Left cardiac atrium (tissue), 4 donors: ENCODE results near the gene OPCML. TPM values are rescaled to one million over a fixed set of nuclear protein-coding genes. Genes with fewer than 3 reads are reported as not detected.

Experiments
- ATAC-seq, 2 donors: fragments of 200-7000 bp; cut with Tn5 transposase; one replicate each; pipeline ENCODE4 v1.9.1; 2020; ENCODE audit warnings: mild to moderate bottlenecking in 2 of 2, moderate library complexity in 2 of 2
- DNase-seq: peaks from one replicate; pipeline ENCODE4 v3.0.0-alpha.2; 2020
- intact Hi-C, 2 donors: fragments of 100-400 bp; cut with DNase I; formaldehyde crosslinking; loops; one replicate each; pipeline versions ENCODE4 v1.14.1 to v1.15.1; 2022 to 2023
- total RNA-seq, 2 donors: library from RNA; stranded (reverse); fragmentation: NEBNext Ultra II Directional; extraction: Animal tissue kit (Norgen Biotek cat#: 25700); gene quantifications; one replicate each; pipeline ENCODE4 v1.2.1, GENCODE V29; 2021
- donor health status: DM: no; HTN: yes; CAD: no.
- donor health status: DM: no; HTN: yes; CAD: no; lungs with severe emphysema.
- donor health status: DM: yes; HTN: yes; CAD: no.
- donor health status: Dilated cardiomyopathy.

The OPCML gene
- total RNA-seq, 2 donors from 2014 or later, result 0.76 TPM; not detected in 1

GRCh38 chr11:133385781-133386180 lies 146.5 kb downstream of the OPCML start:
- no peak for DNase-seq
- no peak for ATAC-seq
- intact Hi-C loops, result no loop called here

GRCh38 chr11:133384731-133385130 lies 147.6 kb downstream of the OPCML start:
- ATAC-seq (no peak), DNase-seq (no peak)
- intact Hi-C loops, result no loop called here

DNA sequence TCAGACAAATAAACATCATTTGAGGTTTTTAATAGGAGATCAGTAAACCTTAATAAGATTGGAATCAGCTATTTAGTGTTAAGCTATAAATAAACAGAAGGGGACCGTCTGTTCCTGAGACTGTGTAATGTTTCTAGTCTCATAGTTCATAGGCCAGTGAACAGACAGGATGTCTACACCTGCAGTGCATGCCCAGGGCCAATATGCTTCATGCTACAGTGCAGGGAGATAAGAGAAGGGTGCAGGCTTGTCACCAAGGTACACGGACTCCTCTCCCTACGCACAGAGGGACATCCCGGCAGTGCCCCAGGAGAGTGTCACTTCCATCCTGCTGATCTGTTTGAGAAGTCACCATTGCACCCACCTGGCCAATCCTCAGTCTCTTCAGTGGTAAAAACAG lies 148.6 kb downstream of the OPCML start:
- ATAC-seq (no peak), DNase-seq (no peak)
- intact Hi-C loops, result no loop called here

DNA sequence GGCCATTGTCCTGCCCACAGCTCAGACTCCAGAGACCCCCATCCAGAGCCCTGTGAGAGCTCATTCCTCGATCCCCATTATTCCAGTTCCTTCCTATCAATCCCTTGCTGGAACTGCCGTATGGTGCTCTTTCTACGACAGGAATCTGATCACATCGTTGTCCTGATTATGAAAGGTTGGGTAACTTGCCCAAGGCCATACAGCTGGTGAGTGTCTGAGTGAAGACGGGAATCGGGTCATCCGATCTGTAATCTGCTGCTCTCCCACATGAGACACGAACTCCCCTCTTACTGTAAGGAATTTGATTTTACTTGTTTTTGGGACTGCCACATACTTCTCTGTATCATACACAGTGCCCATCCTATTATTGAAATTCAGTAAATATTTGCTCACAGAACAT lies 149.1 kb downstream of the OPCML start:
- intact Hi-C loops, result no loop called here
- DNase-seq (no peak), ATAC-seq (no peak)

GRCh38 chr11:133382131-133382812 lies 150.0 kb downstream of the OPCML start:
- intact Hi-C loops, result no loop called here
- DNase-seq (no peak), ATAC-seq (peak in 1 of 2 donors; percentile 36)

DNA sequence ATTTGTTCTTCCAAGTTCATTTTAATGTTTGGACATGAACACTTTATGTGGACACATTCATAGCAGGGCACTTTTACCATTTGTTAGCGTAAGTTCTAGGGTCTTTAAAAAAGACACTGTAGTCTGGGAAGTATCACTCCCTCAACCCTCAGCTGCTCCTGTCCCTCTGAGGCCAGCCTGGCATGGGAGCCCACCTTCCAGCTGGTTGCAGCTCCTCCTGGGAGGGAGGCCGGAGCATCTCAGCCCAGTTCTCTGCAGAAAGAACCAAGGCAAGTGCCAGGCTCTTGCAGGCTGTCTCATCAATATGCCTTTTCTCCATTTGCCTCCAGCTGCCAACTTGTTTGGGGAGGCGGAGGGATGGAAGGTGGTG lies 150.6 kb downstream of the OPCML start:
- ATAC-seq (no peak), DNase-seq (no peak)
- intact Hi-C loops, result no loop called here

DNA sequence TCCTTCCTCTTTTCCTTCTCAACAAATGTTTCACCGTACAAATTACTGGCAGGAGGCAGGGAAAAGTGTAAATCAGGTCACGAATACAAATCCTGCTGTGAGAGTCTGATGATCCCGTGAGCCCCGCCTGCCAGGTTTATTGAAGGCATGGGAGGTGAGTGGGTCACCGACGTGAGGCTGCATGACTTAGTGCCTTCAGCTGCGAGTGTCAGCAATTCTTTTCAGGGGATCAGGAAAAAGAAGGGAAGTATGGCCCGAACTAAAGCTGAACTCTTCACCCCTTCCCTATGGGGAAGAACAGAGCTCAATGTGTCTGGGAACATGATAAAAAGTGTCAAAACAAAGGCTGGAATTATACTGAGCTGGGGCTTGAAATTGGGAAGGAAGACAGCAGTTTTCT lies 166.2 kb downstream of the OPCML start:
- DNase-seq (no peak), ATAC-seq (no peak)
- intact Hi-C loops, result no loop called here

DNA sequence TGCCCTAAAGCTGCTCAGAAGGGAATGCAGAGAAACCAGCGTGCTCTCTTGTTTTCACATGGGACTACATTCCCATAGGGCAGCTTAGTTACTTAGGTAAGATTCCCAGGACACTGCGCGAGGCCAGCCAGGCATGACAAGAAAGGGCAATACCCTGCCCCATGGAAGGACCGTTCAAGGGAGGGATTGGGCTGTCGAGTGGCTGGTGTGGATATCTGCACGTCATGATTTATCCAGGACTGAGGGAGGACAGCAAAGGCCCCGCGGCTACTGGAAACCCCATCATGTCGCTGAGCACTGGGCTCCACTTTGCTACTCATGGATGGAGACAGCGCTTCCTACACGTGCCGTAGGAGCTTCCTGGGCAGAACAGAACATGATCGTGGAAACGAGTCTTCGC lies 169.4 kb downstream of the OPCML start:
- ATAC-seq, result no peak
- DNase-seq, result no peak
- intact Hi-C loops, result no loop called here

DNA sequence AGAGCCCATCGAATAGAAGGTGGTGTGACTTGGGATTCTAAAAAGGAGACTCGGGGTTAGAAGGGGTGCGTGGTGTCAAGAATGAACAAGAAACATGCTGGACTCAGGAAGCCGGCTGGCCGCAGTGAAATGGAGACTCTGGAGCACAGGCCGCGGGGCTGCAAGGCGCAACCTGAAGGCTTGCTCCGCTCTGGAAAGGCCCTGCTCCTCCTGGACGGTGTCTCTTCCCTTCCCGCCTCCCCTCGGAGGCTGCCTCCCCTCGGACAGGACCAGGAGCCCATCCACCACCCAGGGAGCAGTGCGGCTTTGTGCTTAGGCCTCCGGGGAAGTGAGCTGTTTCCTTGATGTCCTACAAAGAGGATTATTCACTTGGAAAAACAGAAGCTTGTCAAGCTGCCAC lies 170.1 kb downstream of the OPCML start:
- intact Hi-C loops, result no loop called here

DNA sequence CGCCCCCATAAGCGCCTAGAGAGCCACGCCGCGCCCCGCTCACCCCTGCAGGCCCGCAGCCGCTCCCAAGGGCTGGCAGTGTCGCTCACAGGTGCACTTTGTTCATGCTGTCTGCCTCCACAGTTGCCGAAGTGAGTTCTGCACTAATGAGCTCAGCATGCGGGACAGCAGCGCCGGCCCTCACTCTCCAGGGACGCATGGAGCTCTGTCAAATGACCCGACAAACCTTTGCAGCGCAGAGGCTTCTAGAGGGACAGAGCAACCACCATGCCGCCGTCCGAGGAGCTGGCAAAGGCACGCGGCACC lies 170.7 kb downstream of the OPCML start:
- intact Hi-C loops, result no loop called here
- ATAC-seq (no peak), DNase-seq (no peak)

More for the DNA sequence above, 170.1 kb downstream of the OPCML start:
- ATAC-seq, result no peak
- no peak for DNase-seq

DNA sequence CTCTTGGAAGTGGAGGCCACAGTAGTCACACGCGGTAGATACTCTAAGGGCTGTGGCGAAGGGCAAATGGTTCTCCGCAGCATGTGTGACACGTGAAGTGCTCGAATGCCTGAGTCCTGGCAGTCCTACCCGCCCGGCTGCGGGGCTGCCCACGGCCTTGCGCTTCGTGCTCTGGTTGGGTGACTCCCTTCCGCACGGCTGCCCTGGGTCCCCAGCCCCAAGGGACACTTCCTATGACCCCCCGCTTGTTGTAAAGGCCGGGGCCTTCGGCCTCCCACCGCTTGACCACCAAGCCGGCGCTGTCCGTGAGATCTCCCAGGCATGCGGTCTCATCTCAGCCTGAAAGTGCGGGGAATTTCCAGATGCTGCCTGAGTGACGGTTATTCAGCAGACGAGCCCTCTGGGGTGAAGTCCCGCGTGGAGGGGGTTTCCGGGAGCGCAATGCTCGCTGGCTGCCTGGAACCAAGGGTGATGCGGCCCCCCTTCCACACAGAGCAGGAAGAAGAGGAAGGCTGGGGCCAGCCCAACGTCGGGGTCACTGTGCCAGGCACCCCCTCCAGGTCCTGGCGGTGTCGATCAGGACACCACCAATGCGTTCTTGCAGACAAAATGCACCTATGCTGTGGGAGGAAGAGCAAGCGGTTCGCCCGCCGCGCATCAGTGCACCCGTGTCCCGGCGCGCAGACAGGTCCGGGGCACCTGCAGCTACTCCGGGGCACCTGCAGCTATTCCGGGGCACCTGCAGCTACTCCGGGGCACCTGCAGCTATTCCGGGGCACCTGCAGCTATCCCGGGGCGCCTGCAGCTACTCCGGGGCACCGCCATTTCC lies 171.2 kb downstream of the OPCML start:
- intact Hi-C loops, result no loop called here
- DNase-seq (no peak), ATAC-seq (no peak)

GRCh38 chr11:133355095-133355494 lies 177.2 kb downstream of the OPCML start:
- no peak for ATAC-seq
- intact Hi-C loops, result no loop called here
- no peak for DNase-seq

DNA sequence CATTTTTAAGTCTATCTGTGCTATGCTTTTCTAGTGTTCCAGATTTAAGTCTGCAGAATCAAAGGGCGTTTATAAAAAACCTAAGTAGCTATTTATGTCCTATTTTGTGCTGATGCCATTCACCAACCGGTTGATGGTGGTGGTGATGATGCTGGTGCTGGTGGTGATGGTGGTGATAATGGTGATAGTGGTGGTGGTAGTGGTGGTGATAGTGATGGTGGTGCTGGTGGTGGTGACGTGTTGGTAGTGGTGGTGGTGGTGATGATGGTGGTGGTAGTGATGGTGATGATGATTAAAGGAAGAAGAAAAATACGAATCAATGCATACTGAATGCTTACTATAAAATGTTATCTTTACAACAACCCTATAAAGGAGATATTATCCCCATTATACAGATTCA lies 178.2 kb downstream of the OPCML start:
- ATAC-seq (no peak), DNase-seq (no peak)
- intact Hi-C loops, result no loop called here

DNA sequence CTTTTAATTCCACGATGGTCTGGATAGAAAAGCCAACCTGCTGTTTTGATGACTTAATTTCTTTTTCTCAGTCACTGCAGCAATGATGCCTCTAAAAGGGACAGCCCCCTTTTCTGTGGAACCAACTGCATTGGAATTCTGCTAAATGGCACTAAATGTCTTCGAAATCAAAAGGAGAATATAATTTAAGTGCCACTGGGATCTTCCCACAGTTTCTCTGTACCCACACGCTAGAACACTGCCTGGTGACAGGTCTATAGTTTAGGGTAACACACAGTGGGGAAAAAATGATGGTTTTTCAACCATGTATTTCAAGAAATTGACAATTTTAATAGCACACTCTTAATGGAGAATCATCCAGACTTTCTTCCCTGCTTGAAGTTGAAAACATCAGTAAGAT lies 182.3 kb downstream of the OPCML start:
- no peak for ATAC-seq
- no peak for DNase-seq
- intact Hi-C loops, result no loop called here

DNA sequence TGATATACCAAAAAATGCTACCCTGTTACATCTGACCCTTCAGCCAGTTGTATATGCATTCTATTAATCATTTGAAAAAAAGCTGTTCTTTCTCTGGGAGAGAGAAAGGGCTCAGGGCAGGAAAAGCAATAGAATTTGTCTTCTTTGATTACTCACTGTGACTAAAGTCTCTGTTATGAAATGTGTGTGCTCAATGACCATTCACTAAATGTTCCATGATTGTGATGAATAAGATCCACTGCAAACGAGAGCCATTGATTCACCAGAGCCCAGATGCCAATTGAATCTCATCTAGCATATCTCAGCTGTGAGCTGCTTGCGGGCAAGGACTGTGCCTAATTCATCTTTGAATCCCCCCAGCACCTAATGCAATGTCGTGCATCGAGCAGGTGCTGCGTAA lies 184.3 kb downstream of the OPCML start:
- no peak for DNase-seq
- intact Hi-C loops, result no loop called here
- ATAC-seq, result no peak

DNA sequence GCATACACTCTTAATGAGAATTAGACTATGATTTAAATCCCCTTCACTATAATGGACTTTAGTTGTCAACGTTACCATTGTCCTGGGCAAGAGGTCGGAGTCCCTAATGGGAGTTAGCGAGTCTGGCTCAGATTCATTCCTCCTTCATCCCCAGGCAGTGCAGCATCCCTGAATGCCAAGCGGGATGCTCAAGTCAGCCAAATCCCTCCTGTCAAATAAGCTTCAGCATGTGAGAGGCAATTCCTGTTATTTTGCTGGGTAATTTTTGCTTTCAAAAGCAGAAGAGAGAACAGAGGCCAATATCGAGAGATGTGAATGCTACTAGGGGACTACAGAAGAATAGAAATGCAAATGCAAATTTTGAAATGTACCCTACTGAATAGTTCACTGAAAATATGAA lies 186.2 kb downstream of the OPCML start:
- ATAC-seq (no peak), DNase-seq (no peak)
- intact Hi-C loops, result no loop called here

DNA sequence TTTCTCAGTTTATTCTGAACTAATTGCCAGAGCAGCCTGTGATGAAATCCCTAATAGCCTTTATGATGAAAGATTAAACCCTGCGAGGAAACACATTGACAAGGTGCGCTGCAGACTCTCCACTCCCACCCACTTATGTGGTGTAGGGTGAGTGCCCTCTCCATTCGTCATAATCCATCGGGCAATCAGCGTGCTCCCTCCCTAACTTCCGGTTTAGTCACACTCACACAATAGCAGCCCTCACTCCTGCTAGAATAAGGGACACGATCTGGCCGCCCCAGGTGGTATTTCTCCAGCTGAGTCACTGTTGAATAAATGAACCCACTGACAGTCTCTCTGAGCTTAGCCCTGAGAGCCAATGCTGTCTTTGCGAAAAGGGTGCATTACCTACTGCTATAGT lies 188.3 kb downstream of the OPCML start:
- DNase-seq (no peak), ATAC-seq (no peak)
- intact Hi-C loops, result no loop called here

DNA sequence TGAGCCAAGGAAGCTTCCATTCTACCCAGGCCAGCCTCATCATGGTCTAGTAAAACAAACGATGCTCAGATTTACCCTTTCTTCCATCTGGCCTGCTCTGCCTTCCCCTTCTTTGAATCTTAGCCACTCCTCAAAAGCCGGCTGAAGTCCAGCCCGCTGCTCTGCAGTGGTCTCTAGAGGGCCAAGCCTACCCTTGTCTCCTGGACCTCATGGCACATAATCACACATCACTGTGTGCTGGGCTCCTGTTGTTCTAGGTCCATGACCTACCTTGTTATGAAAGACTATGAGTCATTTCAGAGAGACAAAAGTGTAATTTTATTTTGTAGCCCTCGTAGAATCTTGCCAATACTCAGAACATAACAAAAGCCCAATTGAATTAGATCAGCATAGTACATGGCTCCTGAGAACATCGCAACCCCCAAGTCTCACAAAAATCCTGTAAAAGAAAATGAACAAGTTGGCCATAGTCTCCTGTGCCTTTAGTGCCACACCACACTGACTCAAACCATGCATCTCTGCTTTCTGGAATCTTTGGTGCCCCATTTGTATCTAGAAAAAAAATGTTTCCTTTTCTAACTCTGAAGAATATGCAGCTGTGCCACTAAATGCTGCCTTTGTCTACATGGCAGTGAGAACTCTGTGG lies 192.7 kb downstream of the OPCML start:
- intact Hi-C loops, result no loop called here
- ATAC-seq (no peak), DNase-seq (no peak)

DNA sequence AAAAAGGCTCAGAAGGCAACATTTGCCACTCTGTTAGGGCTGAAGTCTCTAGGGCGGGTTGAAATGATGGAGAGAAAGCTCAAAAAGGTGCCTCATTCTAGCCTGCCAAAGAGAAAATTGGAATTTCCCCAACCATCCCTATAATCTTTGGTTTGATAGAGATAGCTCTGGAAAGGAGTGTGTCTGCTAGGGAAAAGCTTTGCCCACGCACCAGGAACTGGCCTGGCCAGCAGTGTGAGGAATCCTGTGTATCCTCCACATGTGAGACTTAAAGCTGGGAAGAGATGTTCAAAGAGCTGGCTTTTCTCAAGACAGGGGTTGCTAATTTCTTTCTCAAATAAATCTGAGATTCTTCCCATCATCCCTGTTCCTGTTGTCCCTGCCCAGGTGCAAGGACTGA lies 193.7 kb downstream of the OPCML start:
- ATAC-seq (no peak), DNase-seq (no peak)
- intact Hi-C loops, result no loop called here

GRCh38 chr11:133337951-133338418 lies 194.3 kb downstream of the OPCML start:
- no peak for ATAC-seq
- intact Hi-C loops, result no loop called here
- no peak for DNase-seq

DNA sequence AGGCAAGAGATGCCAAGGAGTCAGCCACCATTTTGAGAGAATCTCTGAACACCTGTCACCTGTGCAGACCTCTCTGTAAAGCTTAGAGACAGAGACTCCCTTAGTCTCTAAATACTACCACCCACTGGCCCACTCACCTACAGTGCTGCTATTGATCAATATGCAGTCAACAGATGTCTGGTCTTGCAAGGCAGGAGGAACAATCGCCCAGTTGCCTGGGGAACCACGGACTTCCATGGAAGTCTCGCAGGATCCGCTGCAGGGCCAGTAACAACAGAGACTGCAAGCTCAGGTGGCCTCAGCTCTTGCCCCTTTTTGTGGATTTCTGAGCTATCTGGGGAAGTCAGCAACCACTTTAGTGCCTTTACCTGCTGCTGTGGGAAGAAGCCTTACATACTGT lies 195.1 kb downstream of the OPCML start:
- ATAC-seq (no peak), DNase-seq (no peak)
- intact Hi-C loops, result no loop called here
